Activated T-helper 2 cell treated with anti-CD3 and anti-CD28 coated beads, Interferon-gamma antibody, Interleukin-2, Interleukin-4, amounts not matched to agents 10 μg/mL and 5 μg/mL and 100 μg/mL, durations not matched to agents 14 hours and 24 hours and 36 hours (primary cell): ENCODE measurements around the gene ZBTB20. TPM values are rescaled to one million over a fixed set of nuclear protein-coding genes. Genes with fewer than 3 reads are reported as not detected.
"Not testable (repeated sequence)": the region's sequence is repeated elsewhere in the genome, so short reads cannot be mapped to it uniquely, and the experiment has no call there.

ENCODE experiments used
- DNase-seq: peaks from one replicate; pipeline ENCODE4 v3.0.0; 2021; ENCODE audit warnings: low spot score
- H3K27ac Mint-ChIP-seq: one replicate; pipeline ENCODE4 v1.8.0; 2021; ENCODE audit warnings: mixed read lengths
- H3K27me3 Mint-ChIP-seq: one replicate; pipeline ENCODE4 v1.8.0; 2021; ENCODE audit warnings: low read depth, mixed read lengths
- H3K36me3 Mint-ChIP-seq: one replicate; pipeline ENCODE4 v1.8.0; 2021; ENCODE audit warnings: low read depth, mixed read lengths
- H3K4me1 Mint-ChIP-seq: one replicate; pipeline ENCODE4 v1.8.0; 2021; ENCODE audit warnings: low read depth, mixed read lengths
- H3K4me3 Mint-ChIP-seq: one replicate; pipeline ENCODE4 v1.8.0; 2021; ENCODE audit warnings: low read depth, mild to moderate bottlenecking, moderate library complexity, mixed read lengths
- H3K9me3 Mint-ChIP-seq: one replicate; pipeline ENCODE4 v1.8.0; 2021; ENCODE audit warnings: mixed read lengths
- intact Hi-C: fragments of 100-400 bp; cut with micrococcal nuclease; formaldehyde crosslinking; loops from one replicate; pipeline ENCODE4 v1.15.1; 2023
- total RNA-seq: library from RNA; stranded (reverse); gene quantifications from 2 replicates; pipeline ENCODE4 v1.2.3, GENCODE V29; 2022

The ZBTB20 gene
- total RNA-seq, 1 donor from 2014 or later, result 3.3 TPM

- Mint-ChIP-seq H3K27ac (no peak overlapping the region), H3K36me3 (no peaks in the 10 kb centered on the region), H3K27me3 (no peaks in the 10 kb centered on the region), H3K4me3 (no peak overlapping the region), H3K4me1 (no peaks in the 10 kb centered on the region), H3K9me3 (no peaks in the 10 kb centered on the region)
- intact Hi-C loops, result no loop called here
- DNase-seq, result no peak
Measured at GRCh38 chr3:115134648-115135347, 12.3 kb downstream of the ZBTB20 start.

- H3K4me3 Mint-ChIP-seq, result no peak overlapping the region
- no peak for DNase-seq
- H3K27ac Mint-ChIP-seq, result no peak overlapping the region
- no peaks in the 10 kb centered on the region for H3K36me3 Mint-ChIP-seq
- H3K4me1 Mint-ChIP-seq, result no peaks in the 10 kb centered on the region
- intact Hi-C loops, result no loop called here
- no peaks in the 10 kb centered on the region for H3K27me3 Mint-ChIP-seq
- H3K9me3 Mint-ChIP-seq, result no peaks in the 10 kb centered on the region
Measured at GRCh38 chr3:115127208-115127607, 19.9 kb downstream of the ZBTB20 start.

GRCh38 chr3:115120597-115120996 is 26.5 kb downstream of the ZBTB20 start:
- DNase-seq, result no peak
- Mint-ChIP-seq H3K27me3 (no peaks in the 10 kb centered on the region), H3K27ac (no peak overlapping the region)

GRCh38 chr3:115113367-115113766 is 33.7 kb downstream of the ZBTB20 start:
- Mint-ChIP-seq H3K9me3 (no peaks in the 10 kb centered on the region), H3K4me3 (no peak overlapping the region), H3K27me3 (no peaks in the 10 kb centered on the region), H3K4me1 (no peaks in the 10 kb centered on the region), H3K27ac (no peak overlapping the region), H3K36me3 (no peaks in the 10 kb centered on the region)
- DNase-seq, result no peak
- intact Hi-C loops, result no loop called here

More at GRCh38 chr3:115120597-115120996, 26.5 kb downstream of the ZBTB20 start:
- intact Hi-C loops, result no loop called here
- Mint-ChIP-seq H3K9me3 (no peaks in the 10 kb centered on the region), H3K4me1 (peaks cover 2% of the 10 kb centered on the region), H3K4me3 (no peak overlapping the region), H3K36me3 (no peaks in the 10 kb centered on the region)

GRCh38 chr3:115111632-115112031 is 35.5 kb downstream of the ZBTB20 start:
- DNase-seq, result no peak
- Mint-ChIP-seq H3K4me1 (no peaks in the 10 kb centered on the region), H3K4me3 (no peak overlapping the region), H3K27ac (no peak overlapping the region), H3K36me3 (no peaks in the 10 kb centered on the region), H3K27me3 (no peaks in the 10 kb centered on the region), H3K9me3 (no peaks in the 10 kb centered on the region)
- intact Hi-C loops, result no loop called here

- no peaks in the 10 kb centered on the region for H3K4me1 Mint-ChIP-seq
- intact Hi-C loops, result no loop called here
- no peak overlapping the region for H3K4me3 Mint-ChIP-seq
- H3K27ac Mint-ChIP-seq, result no peak overlapping the region
- no peaks in the 10 kb centered on the region for H3K36me3 Mint-ChIP-seq
- no peaks in the 10 kb centered on the region for H3K9me3 Mint-ChIP-seq
- H3K27me3 Mint-ChIP-seq, result no peaks in the 10 kb centered on the region
- no peak for DNase-seq
Measured at GRCh38 chr3:115110830-115111229, 36.3 kb downstream of the ZBTB20 start.

- H3K4me3 Mint-ChIP-seq, H3K36me3 Mint-ChIP-seq, H3K9me3 Mint-ChIP-seq, H3K27me3 Mint-ChIP-seq, H3K27ac Mint-ChIP-seq, intact Hi-C loops, DNase-seq, H3K4me1 Mint-ChIP-seq: not testable (repeated sequence)
Measured at GRCh38 chr3:115110066-115110465, 37.0 kb downstream of the ZBTB20 start.

GRCh38 chr3:115108614-115109013 is 38.5 kb downstream of the ZBTB20 start:
- H3K4me3 Mint-ChIP-seq, result no peak overlapping the region
- no peaks in the 10 kb centered on the region for H3K4me1 Mint-ChIP-seq
- H3K27me3 Mint-ChIP-seq, result no peaks in the 10 kb centered on the region
- no peak overlapping the region for H3K27ac Mint-ChIP-seq
- no peak for DNase-seq
- peaks cover 4% of the 10 kb centered on the region for H3K9me3 Mint-ChIP-seq
- H3K36me3 Mint-ChIP-seq, result no peaks in the 10 kb centered on the region
- intact Hi-C loops, result no loop called here

GRCh38 chr3:115102046-115102445 is 45.0 kb downstream of the ZBTB20 start:
- peaks cover 17% of the 10 kb centered on the region for H3K4me1 Mint-ChIP-seq
- no peaks in the 10 kb centered on the region for H3K27me3 Mint-ChIP-seq
- no peak overlapping the region for H3K4me3 Mint-ChIP-seq
- no peaks in the 10 kb centered on the region for H3K36me3 Mint-ChIP-seq
- intact Hi-C loops, result loop anchor here (5.0 kb wide), 1 partner anchor 45 kb away; the partner anchor contains the start of gene ZBTB20
- no peak overlapping the region for H3K27ac Mint-ChIP-seq
- no peak for DNase-seq
- H3K9me3 Mint-ChIP-seq, result peaks cover 4% of the 10 kb centered on the region

GRCh38 chr3:115100806-115101205 is 46.3 kb downstream of the ZBTB20 start:
- Mint-ChIP-seq H3K9me3 (peaks cover 4% of the 10 kb centered on the region), H3K4me1 (peaks cover 17% of the 10 kb centered on the region), H3K36me3 (no peaks in the 10 kb centered on the region), H3K27ac (no peak overlapping the region), H3K27me3 (no peaks in the 10 kb centered on the region), H3K4me3 (no peak overlapping the region)
- DNase-seq, result no peak
- intact Hi-C loops, result loop anchor here (5.0 kb wide), 1 partner anchor 46 kb away; the partner anchor contains the start of gene ZBTB20

GRCh38 chr3:115099986-115100571 is 47.0 kb downstream of the ZBTB20 start:
- no peaks in the 10 kb centered on the region for H3K36me3 Mint-ChIP-seq
- H3K9me3 Mint-ChIP-seq, result peaks cover 4% of the 10 kb centered on the region
- no peaks in the 10 kb centered on the region for H3K27me3 Mint-ChIP-seq
- intact Hi-C loops, result loop anchor here (5.0 kb wide), 1 partner anchor 47 kb away; the partner anchor contains the start of gene ZBTB20
- DNase-seq, result no peak
- H3K4me1 Mint-ChIP-seq, result peaks cover 17% of the 10 kb centered on the region
- peak overlapping the region; percentile 72 for H3K4me3 Mint-ChIP-seq
- peak overlapping the region; percentile 52 for H3K27ac Mint-ChIP-seq

GRCh38 chr3:115099134-115099985 is 47.7 kb downstream of the ZBTB20 start:
- H3K27ac Mint-ChIP-seq, result no peak overlapping the region
- peak overlapping the region; percentile 72 for H3K4me3 Mint-ChIP-seq

More at GRCh38 chr3:115099134-115099985, 47.7 kb downstream of the ZBTB20 start:
- Mint-ChIP-seq H3K9me3 (peaks cover under 1% of the 10 kb centered on the region), H3K36me3 (no peaks in the 10 kb centered on the region), H3K4me1 (peaks cover 17% of the 10 kb centered on the region), H3K27me3 (no peaks in the 10 kb centered on the region)
- intact Hi-C loops, result no loop called here
- no peak for DNase-seq
